ENCODE measurements around the gene ADAMTS14.
A peak's percentile ranks its signal among the peaks of the same experiment; 100 is the strongest.
"Not testable (repeated sequence)": the region's sequence is repeated elsewhere in the genome, so short reads cannot be mapped to it uniquely, and the experiment has no call there.

The ADAMTS14 gene

DNA sequence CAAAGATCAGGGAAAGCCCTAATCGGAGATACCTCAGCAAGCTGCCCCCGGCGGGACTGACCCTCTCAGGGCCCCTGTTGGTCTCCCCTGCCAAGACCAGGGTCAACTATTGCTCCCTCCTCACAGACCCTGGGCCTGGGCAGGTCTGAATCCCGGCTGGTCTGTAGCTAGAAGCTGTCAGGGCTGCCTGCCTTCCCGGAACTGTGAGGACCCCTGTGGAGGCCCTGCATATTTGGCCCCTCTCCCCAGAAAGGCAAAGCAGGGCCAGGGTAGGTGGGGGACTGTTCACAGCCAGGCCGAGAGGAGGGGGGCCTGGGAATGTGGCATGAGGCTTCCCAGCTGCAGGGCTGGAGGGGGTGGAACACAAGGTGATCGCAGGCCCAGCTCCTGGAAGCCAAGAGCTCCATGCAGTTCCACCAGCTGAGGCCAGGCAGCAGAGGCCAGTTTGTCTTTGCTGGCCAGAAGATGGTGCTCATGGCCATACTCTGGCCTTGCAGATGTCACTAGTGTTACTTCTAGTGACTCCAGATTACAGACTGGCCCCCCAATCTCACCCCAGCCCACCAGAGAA lies 88.8 kb downstream of the ADAMTS14 start:
- ATAC-seq, result no peak
- H3K9me3 Mint-ChIP-seq, result peaks cover 11% of the 10 kb centered on the region
- H3K36me3 Mint-ChIP-seq (ENCODE audit: low read depth), result no peaks in the 10 kb centered on the region
- peaks cover 11% of the 10 kb centered on the region for H3K4me1 Mint-ChIP-seq
- no peaks in the 10 kb centered on the region for H3K27me3 Mint-ChIP-seq
- H3K27ac Mint-ChIP-seq, result peak overlapping the region; percentile 42
- no peak for DNase-seq
- H3K4me3 Mint-ChIP-seq, result no peak overlapping the region

DNA sequence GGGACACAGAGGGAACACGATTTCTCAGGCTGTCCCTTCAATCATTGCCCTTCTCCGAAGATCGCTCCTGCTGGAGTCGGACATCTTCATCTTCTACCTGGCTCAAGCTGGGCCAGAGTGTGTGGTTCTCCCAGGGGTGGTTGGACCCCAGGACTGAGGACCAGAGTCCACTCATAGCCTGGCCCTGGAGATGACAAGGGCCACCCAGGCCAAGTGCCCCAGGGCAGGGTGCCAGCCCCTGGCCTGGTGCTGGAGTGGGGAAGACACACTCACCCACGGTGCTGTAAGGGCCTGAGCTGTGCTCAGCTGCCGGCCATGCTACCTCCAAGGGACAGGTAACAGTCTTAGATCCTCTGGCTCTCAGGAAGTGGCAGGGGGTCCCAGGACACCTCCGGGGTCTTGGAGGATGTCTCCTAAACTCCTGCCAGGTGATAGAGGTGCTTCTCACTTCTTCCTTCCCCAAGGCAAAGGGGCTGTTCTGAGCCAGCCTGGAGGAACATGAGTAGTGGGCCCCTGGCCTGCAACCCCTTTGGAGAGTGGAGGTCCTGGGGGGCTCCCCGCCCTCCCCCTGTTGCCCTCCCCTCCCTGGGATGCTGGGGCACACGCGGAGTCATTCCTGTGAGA lies 89.5 kb downstream of the ADAMTS14 start:
- H3K4me3 Mint-ChIP-seq, result no peak overlapping the region
- H3K36me3 Mint-ChIP-seq (ENCODE audit: low read depth), result no peaks in the 10 kb centered on the region
- H3K27me3 Mint-ChIP-seq, result no peaks in the 10 kb centered on the region
- H3K9me3 Mint-ChIP-seq, result peaks cover 11% of the 10 kb centered on the region
- DNase-seq (no peak), ATAC-seq (no peak)
- peaks cover 11% of the 10 kb centered on the region for H3K4me1 Mint-ChIP-seq
- peak overlapping the region; percentile 42 for H3K27ac Mint-ChIP-seq

DNA sequence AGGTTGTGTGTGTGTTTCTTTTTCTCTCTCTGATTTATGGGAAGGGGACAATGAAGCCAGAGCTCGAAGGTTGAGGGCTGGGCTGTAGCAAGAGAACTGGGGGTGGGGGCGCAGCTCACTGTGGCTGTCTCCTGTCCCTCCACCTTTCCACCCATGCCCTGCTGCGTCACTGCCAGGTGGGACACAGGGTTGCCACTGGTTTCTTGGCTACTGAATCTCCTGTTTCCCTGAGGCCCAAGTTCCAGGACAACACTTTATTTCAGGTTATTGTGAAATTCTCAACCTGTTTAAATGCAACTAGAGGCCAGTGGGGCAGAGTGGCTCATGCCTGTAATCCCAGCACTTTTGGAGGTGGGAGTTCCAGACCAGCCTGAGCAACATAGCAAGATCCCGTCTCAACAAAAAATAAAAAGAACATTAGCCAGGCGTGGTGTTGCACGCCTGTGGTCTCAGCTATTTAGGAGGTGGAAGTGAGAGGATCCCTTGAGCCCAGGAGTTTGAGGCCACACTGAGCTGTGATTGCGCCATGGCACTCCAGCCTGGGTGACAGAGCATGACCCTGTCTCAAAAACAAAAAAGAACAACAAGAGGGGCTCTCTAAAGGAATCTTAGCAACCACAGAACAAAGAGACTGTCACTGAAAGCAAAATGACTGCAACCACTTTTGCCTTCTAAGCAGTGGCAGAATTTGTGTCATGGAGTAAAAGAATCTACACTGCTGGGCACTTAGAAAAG lies 90.3 kb downstream of the ADAMTS14 start:
- H3K4me3 Mint-ChIP-seq, result no peak overlapping the region
- H3K9me3 Mint-ChIP-seq, result peaks cover 11% of the 10 kb centered on the region
- ATAC-seq (no peak), DNase-seq (no peak)
- H3K27ac Mint-ChIP-seq, result no peak overlapping the region
- no peaks in the 10 kb centered on the region for H3K27me3 Mint-ChIP-seq
- H3K36me3 Mint-ChIP-seq (ENCODE audit: low read depth), result no peaks in the 10 kb centered on the region
- H3K4me1 Mint-ChIP-seq, result peaks cover 11% of the 10 kb centered on the region

DNA sequence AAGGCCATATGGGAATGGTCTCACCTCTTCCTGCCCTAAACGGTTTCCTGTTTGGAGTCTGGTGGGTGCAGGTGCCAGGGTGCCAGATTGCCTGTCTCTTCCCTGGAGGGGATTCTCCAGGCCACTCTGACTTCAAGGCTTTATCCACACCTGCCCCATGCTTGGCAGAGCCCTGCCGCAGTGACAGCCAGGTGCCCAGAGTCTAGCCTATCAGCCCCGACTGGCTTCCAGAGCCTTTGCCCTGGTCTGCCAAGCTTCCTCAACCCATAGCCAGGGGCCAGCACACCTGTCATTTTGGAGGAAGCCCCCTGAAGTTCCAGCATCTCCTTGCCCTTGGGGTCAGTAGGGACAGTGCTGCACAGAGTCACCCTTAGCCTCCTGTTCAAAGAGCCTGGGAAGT lies 91.3 kb downstream of the ADAMTS14 start:
- DNase-seq (no peak), ATAC-seq (no peak)
- Mint-ChIP-seq H3K4me1 (peaks cover 7% of the 10 kb centered on the region), H3K9me3 (peaks cover 11% of the 10 kb centered on the region), H3K27ac (no peak overlapping the region), H3K27me3 (peaks cover 2% of the 10 kb centered on the region), H3K36me3 (ENCODE audit: low read depth) (no peaks in the 10 kb centered on the region), H3K4me3 (no peak overlapping the region)

DNA sequence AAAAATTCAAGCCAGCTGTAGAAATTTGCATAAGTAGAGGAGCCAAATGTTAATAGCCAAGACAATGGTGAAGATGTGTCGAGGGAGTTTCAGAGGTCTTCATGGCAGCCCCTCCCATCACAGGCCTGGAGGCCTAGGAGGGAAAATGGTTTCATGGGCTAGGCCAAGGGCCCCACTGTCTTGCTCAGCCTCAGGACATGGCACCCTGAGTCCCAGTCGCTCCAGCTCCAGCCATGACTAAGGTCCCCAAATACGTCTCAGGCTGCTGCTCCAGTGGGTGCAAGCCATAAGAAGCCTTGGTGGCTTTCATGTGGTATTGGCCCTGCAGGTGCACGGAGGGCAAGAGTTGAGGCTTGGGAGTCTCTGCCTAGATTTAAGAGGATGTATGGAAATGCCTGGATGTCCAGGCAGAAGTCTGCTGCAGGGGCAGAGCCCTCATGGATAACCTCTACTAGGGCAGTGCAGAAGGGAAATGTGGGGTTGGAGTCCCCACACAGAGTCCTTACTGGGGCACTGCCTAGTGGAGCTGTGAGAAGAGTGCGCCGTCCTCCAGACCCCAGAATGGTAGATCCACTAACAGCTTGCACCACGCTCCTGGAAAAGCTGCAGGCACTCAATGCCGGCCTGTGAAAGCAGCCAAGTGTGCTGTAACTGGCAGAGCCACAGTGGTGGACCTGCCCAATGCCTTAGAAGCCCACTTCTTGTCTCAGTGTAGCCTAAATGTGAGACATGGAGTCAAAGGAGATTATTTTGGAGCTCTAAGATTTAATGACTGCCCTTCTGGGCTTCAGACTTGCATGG lies 93.7 kb downstream of the ADAMTS14 start:
- Mint-ChIP-seq H3K9me3 (peaks cover 11% of the 10 kb centered on the region), H3K36me3 (ENCODE audit: low read depth) (no peaks in the 10 kb centered on the region), H3K27me3 (peaks cover 2% of the 10 kb centered on the region), H3K4me1 (no peaks in the 10 kb centered on the region), H3K4me3 (no peak overlapping the region), H3K27ac (no peak overlapping the region)
- DNase-seq, result no peak
- ATAC-seq, result no peak

DNA sequence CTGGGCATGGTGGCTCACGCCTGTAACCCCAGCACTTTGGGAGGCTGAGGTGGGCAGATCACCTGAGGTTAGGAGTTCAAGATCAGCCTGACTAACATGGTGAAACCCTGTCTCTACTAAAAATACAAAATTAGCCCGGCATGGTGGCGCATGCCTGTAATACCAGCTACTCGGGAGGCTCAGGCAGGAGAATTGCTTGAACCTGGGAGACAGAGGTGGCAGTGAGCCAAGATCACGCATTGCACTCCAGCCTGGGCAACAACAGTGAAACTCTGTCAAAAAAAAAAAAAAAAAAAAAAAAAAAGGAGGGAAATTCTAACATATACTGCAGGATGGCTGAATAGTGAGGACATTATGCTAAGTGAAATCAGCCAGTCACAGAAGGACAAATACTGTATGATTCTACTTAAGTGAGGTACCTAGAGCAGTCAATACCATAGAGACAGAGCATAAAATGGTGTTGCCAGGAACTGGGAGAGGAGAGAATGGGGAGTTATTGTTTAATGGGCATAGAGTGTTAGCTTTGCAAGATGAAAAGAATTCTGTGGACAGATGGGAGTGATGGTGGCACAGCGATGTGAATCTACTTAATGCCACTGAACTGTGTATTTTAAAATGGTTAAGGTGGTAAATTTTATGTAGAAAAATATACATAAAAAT lies 95.8 kb downstream of the ADAMTS14 start:
- not testable (repeated sequence) for H3K4me3 Mint-ChIP-seq; H3K36me3 Mint-ChIP-seq (ENCODE audit: low read depth); H3K4me1 Mint-ChIP-seq; DNase-seq; H3K27ac Mint-ChIP-seq; ATAC-seq; H3K27me3 Mint-ChIP-seq
- H3K9me3 Mint-ChIP-seq, result peaks cover 11% of the 10 kb centered on the region

DNA sequence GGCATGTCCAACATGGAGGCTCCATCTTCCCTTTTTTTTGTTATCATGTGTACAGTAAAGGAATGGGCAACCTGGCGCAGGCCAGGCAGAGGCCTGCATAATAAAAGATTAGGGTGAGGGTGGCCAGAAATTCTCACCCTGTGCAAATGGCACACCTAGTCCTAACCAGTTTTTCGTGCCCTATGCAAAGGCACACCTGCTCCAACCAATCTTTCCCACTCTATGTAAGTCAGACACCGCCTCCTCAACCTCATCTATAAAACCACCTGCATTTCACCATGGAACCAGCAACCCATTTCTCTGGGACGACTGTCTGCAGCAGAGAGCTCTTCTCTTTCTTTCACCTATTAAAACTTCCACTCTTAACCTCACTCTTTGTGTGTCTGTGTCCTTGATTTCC lies 96.8 kb downstream of the ADAMTS14 start:
- no peak overlapping the region for H3K27ac Mint-ChIP-seq

DNA sequence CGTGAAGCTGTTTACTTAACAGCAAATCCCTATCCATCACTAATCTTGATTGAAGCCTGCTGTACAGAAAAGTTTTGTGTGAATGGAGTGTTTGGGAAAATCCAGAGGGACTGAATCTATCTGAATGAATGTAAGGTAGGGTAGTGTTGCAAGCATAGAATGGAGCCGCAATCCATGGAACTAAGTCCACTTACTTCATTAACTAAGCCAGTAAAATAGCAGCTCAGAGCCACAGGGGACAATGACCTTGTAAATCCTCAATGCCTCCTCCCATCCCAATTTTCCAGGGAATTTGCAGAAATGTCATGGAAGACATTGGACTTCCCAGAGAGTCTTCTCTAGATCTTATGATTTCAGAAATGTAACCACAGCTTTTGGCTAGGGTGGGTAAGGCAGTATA lies 97.7 kb downstream of the ADAMTS14 start:
- H3K27me3 Mint-ChIP-seq, result peaks cover 2% of the 10 kb centered on the region
- DNase-seq, result no peak
- peaks cover 10% of the 10 kb centered on the region for H3K9me3 Mint-ChIP-seq
- H3K27ac Mint-ChIP-seq, result no peak overlapping the region
- no peaks in the 10 kb centered on the region for H3K4me1 Mint-ChIP-seq
- H3K36me3 Mint-ChIP-seq (ENCODE audit: low read depth), result no peaks in the 10 kb centered on the region
- H3K4me3 Mint-ChIP-seq, result no peak overlapping the region
- ATAC-seq, result no peak

More for the DNA sequence above, 96.8 kb downstream of the ADAMTS14 start:
- Mint-ChIP-seq H3K4me3 (no peak overlapping the region), H3K4me1 (no peaks in the 10 kb centered on the region), H3K27me3 (peaks cover 2% of the 10 kb centered on the region), H3K36me3 (ENCODE audit: low read depth) (no peaks in the 10 kb centered on the region), H3K9me3 (peaks cover 11% of the 10 kb centered on the region)
- DNase-seq (no peak), ATAC-seq (no peak)

DNA sequence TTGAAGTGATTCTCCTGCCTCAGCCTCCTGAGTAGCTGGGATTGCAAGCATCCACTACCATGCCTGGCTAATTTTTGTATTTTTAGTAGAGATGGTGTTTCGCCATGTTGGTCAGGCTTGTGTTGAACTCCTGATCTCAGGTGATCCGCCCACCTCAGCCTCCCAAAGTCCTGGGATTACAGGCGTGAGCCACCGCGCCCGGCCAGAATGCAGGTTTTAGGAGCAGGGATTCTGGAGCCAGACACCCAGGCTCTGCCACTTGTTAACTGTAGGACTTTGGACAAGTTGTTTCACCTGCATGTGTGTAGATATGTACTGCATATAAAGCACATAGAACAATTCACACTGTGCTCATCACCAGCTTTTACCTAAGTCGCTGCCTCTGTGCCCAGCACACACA lies 98.2 kb downstream of the ADAMTS14 start:
- not testable (repeated sequence) for H3K9me3 Mint-ChIP-seq; H3K36me3 Mint-ChIP-seq (ENCODE audit: low read depth); H3K4me1 Mint-ChIP-seq; H3K4me3 Mint-ChIP-seq; H3K27me3 Mint-ChIP-seq; ATAC-seq; DNase-seq; H3K27ac Mint-ChIP-seq

DNA sequence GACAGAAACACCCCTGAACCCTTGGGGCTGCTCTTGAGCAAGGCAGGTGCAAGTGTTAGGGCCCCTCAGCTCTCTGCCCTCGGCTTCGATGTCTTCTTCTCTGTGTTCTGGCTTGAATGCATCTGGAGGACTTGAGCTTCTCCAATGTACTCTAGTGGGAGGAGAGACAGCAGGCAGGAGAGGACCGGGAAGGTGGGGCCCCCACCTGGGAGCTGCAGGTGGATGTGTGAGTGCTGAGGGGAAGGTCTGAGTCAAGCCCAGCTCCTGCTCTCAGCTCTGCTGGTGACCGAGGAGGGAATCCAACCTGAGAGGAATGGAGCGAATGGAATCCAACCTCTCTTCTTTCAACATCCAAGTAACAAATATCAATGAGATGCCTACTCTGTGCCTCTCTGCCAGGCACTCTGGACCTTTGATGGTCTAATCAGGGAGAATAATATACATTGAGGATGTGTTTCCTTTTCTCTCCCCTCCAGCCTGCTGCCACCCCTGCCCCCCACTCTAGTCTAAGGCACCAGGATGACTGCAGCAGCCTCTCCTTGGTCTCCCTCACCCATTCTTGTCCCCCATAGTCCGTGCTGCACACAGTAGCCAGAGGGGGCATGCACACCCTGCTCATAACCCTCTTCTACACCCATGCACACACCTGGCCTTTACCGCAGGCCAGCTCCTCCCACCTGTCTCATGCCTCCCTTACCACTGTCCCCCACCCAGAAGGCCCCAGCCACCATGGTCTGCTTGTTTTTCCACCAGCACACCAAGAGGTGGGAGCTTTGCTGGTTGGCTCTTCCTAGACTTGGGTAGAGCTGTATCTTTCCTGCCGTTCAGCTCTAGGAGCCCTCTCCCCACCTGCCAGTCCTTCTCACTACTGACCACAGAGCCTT lies 99.2 kb downstream of the ADAMTS14 start:
- DNase-seq (no peak), ATAC-seq (no peak)
- Mint-ChIP-seq H3K36me3 (ENCODE audit: low read depth) (no peaks in the 10 kb centered on the region), H3K9me3 (no peaks in the 10 kb centered on the region), H3K27me3 (peaks cover 2% of the 10 kb centered on the region), H3K27ac (no peak overlapping the region), H3K4me3 (no peak overlapping the region), H3K4me1 (no peaks in the 10 kb centered on the region)

DNA sequence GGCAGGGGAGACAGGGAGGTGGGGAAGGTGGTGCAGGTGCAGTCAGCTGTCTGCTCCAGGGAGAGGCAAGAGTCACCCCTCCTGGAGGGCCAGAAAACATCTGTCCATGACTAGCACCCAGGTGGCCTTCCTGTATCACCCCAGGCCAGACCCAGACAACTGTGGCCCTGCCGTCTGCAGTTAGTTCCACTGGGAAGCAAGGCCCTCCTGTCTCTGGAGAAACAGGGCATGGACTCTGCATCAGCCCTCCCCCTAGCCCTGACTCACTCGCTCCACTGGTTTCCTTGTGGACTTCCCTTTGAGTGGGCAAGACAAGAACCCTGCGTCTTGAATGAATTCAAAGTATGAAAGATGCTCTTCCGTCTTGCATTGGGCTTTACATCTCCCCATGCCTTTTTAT lies 100.3 kb downstream of the ADAMTS14 start:
- H3K4me1 Mint-ChIP-seq, result no peaks in the 10 kb centered on the region
- DNase-seq (no peak), ATAC-seq (no peak)
- no peaks in the 10 kb centered on the region for H3K36me3 Mint-ChIP-seq (ENCODE audit: low read depth)
- H3K9me3 Mint-ChIP-seq, result no peaks in the 10 kb centered on the region
- H3K27me3 Mint-ChIP-seq, result peaks cover 2% of the 10 kb centered on the region
- H3K4me3 Mint-ChIP-seq, result no peak overlapping the region
- no peak overlapping the region for H3K27ac Mint-ChIP-seq

DNA sequence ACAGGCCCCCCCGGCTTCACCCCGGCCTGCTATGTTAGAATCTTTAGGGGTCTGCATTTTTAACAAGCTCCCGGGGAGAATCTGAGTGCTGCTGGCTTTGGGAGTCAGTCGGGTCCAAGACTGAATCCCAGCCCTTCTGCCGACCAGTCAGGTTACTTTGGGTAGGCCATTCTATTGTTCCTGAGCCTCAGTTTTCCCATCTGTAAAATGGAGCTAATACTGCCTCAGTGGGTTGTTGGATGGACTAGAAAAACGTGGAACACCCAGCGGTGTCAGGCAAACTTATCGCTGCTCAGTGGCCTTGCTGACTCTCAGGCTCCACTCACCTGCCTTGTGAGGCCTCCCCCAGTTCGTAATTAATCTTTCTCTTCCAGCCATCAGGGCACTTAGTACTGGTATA lies 101.2 kb downstream of the ADAMTS14 start:
- Mint-ChIP-seq H3K4me1 (no peaks in the 10 kb centered on the region), H3K9me3 (no peaks in the 10 kb centered on the region), H3K27ac (no peak overlapping the region), H3K36me3 (ENCODE audit: low read depth) (no peaks in the 10 kb centered on the region), H3K27me3 (no peaks in the 10 kb centered on the region), H3K4me3 (no peak overlapping the region)
- no peak for ATAC-seq
- DNase-seq, result no peak

DNA sequence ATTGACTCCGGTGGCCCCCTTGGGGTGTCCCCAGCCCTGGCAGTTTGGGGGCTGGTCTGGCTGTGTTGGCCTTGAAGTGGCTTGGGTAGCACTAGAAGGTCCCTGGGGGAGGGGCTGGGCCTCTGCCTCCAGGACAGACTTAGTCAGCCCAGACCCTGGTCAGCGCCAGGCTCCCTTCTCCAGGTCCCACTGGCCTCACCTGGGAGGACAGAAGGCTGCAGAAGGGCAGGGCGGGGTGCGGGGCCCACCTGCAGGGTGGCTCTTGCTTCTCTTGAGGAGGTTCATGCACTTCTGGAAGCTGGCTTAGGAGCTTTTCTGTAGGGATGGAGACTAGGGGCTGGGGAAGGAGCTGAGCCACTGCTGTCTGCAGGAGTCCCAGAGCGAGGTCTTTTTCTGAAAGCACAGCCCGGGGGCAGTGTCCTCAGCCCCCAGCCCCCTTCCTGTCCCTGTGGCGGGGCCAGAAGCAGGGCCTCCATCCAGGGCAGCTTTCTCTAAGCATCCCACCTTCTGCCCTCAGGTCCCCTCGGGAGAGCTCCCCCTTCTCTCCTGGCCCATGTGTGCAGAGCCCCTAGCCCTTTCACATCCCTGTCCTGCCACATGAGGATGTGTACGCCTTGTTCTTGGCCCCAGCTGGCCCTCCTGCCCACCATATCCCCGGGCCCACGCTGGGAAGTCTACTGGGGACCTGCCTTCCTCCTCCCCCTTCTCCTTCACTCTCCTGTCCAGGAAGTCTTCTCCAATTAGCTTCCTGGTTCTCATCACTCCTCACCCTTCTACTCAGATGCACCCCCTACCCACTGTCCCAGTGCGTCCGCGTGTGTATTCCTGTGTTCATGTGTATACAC lies 101.9 kb downstream of the ADAMTS14 start:
- no peak for DNase-seq
- H3K4me1 Mint-ChIP-seq, result no peaks in the 10 kb centered on the region
- no peaks in the 10 kb centered on the region for H3K27me3 Mint-ChIP-seq
- no peak for ATAC-seq
- no peak overlapping the region for H3K27ac Mint-ChIP-seq
- no peaks in the 10 kb centered on the region for H3K9me3 Mint-ChIP-seq
- no peak overlapping the region for H3K4me3 Mint-ChIP-seq
- no peaks in the 10 kb centered on the region for H3K36me3 Mint-ChIP-seq (ENCODE audit: low read depth)
